Activated T-helper 1 cell treated with anti-CD3 and anti-CD28 coated beads, Interleukin-12 subunit alpha, Interleukin-12 subunit beta, Interleukin-2, Interleukin-4 antibody, amounts not matched to agents 30 ng/mL and 10 ng/mL and 1 ng/mL, durations not matched to agents 14 hours and 24 hours and 36 hours (primary cell): ENCODE results near the gene ATG13. TPM values are rescaled to one million over a fixed set of nuclear protein-coding genes. Genes with fewer than 3 reads are reported as not detected.
A peak's percentile ranks its signal among the peaks of the same experiment; 100 is the strongest.

Source experiments
- DNase-seq: peaks from one replicate; pipeline ENCODE4 v3.0.0; 2021; ENCODE audit warnings: low spot score
- H3K27ac Mint-ChIP-seq: one replicate; pipeline ENCODE4 v1.8.0; 2021; ENCODE audit warnings: mild to moderate bottlenecking, mixed read lengths
- H3K27me3 Mint-ChIP-seq: one replicate; pipeline ENCODE4 v1.8.0; 2022; ENCODE audit warnings: mild to moderate bottlenecking, moderate library complexity, mixed read lengths; ENCODE audit not compliant: insufficient read depth
- H3K36me3 Mint-ChIP-seq: one replicate; pipeline ENCODE4 v1.8.0; 2021; ENCODE audit warnings: low read depth, mixed read lengths
- H3K4me1 Mint-ChIP-seq: one replicate; pipeline ENCODE4 v1.8.0; 2021; ENCODE audit warnings: low read depth, mixed read lengths
- H3K4me3 Mint-ChIP-seq: one replicate; pipeline ENCODE4 v1.8.0; 2021; ENCODE audit warnings: mild to moderate bottlenecking, moderate library complexity, mixed read lengths
- H3K9me3 Mint-ChIP-seq: one replicate; pipeline ENCODE4 v1.8.0; 2021; ENCODE audit warnings: mixed read lengths
- intact Hi-C: fragments of 100-400 bp; cut with micrococcal nuclease; formaldehyde crosslinking; loops from one replicate; pipeline ENCODE4 v1.15.1; 2024
- total RNA-seq: library from RNA; stranded (reverse); gene quantifications from 2 replicates; pipeline ENCODE4 v1.2.3, GENCODE V29; 2022

ATG13 gene
- total RNA-seq, 1 donor from 2014 or later, result 73.8 TPM

GRCh38 chr11:46615756-46616155 lies 1.6 kb upstream of the ATG13 start:
- peaks cover 4% of the 10 kb centered on the region for H3K36me3 Mint-ChIP-seq
- DNase-seq, result no peak
- intact Hi-C loops, result loop anchor here (2.0 to 5.0 kb wide), 11 partner anchors 61 to 1027 kb away; partner anchors contain the start of genes CRY2, DDB2, DGKZ and MTCH2
- H3K27ac Mint-ChIP-seq, result no peak overlapping the region
- no peaks in the 10 kb centered on the region for H3K27me3 Mint-ChIP-seq
- peaks cover 34% of the 10 kb centered on the region for H3K4me1 Mint-ChIP-seq
- H3K9me3 Mint-ChIP-seq, result no peaks in the 10 kb centered on the region
- H3K4me3 Mint-ChIP-seq, result peak overlapping the region; percentile 89

GRCh38 chr11:46616551-46617133 lies 711 bp upstream of the ATG13 start:
- DNase-seq, result no peak
- H3K27ac Mint-ChIP-seq, result peak overlapping the region; percentile 100
- H3K27me3 Mint-ChIP-seq, result no peaks in the 10 kb centered on the region
- peaks cover 8% of the 10 kb centered on the region for H3K36me3 Mint-ChIP-seq
- no peaks in the 10 kb centered on the region for H3K9me3 Mint-ChIP-seq
- H3K4me1 Mint-ChIP-seq, result peaks cover 43% of the 10 kb centered on the region
- intact Hi-C loops, result loop anchor here (1.0 to 5.0 kb wide), 15 partner anchors 22 to 1026 kb away; partner anchors contain the start of genes AMBRA1, ARHGAP1, CKAP5 and CRY2
- H3K4me3 Mint-ChIP-seq, result peak overlapping the region; percentile 89

DNA sequence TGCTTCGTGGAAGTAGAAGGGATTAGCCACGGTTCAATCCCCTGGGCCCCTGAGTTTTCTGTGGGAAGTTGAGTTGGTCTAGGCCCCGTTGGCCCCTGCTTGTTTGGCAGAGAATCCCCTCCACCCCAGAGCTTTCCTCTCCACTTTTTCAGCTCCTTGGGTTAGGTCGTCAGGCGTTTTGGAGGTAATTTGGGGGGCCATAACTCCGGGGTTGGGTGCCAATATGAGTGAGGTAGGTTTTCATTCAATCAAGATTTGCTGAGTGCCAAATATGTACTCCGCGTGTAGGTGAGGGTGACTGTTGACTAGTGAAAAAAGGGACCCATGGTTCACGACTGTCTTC lies 590 bp downstream of the ATG13 start:
- Mint-ChIP-seq H3K27me3 (no peaks in the 10 kb centered on the region), H3K4me3 (peak overlapping the region; percentile 89), H3K4me1 (peaks cover 46% of the 10 kb centered on the region), H3K36me3 (peaks cover 13% of the 10 kb centered on the region), H3K27ac (peak overlapping the region; percentile 100), H3K9me3 (no peaks in the 10 kb centered on the region)
- no peak for DNase-seq
- intact Hi-C loops, result loop anchor here (1.0 to 5.0 kb wide), 15 partner anchors 24 to 1024 kb away; partner anchors contain the start of genes AMBRA1, ARHGAP1, CKAP5 and CRY2

DNA sequence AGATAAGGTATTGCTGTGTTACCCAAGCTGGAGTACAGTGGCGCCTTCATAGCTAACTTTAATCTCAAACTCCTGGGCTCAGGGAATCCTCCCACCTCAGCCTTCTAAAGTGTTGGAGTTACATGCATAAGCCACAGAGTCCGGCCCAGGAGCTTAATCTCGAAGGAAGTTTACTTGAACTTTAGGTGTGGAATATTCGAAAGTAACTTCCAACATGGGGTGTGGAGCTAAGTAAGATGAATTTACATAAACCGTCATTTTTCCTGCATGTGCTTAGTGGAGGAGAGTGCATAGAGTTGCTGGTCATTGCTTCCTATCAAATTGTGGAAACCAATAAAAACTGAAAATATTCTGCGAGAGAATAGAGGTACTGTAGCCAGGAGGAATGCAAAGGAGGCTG lies 1.5 kb downstream of the ATG13 start:
- no peaks in the 10 kb centered on the region for H3K27me3 Mint-ChIP-seq
- H3K27ac Mint-ChIP-seq, result peak overlapping the region; percentile 59
- peaks cover 46% of the 10 kb centered on the region for H3K4me1 Mint-ChIP-seq

DNA sequence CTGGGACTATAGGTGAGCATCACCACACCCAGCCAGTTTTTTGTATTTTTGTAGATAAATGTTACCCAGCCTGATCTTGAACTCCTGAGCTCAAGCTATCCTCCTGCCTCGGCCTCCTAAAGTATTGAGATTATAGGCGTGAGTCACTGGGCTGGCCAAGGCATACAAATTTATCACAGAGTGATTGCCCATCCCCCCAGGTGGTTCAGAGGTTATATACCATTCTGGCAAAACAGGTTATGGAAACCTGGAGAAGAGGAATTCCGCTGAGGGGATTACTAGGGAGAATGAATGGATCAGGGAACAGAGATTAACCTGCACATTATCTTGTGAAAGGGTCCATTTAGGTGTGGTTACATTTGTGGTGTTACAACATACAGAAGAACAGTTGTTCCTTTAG lies 8.1 kb downstream of the ATG13 start:
- peaks cover 20% of the 10 kb centered on the region for H3K36me3 Mint-ChIP-seq
- H3K9me3 Mint-ChIP-seq, result no peaks in the 10 kb centered on the region
- H3K4me3 Mint-ChIP-seq, result no peak overlapping the region
- no peaks in the 10 kb centered on the region for H3K27me3 Mint-ChIP-seq
- H3K27ac Mint-ChIP-seq, result no peak overlapping the region
- DNase-seq, result no peak
- intact Hi-C loops, result no loop called here
- peaks cover 15% of the 10 kb centered on the region for H3K4me1 Mint-ChIP-seq

More for the DNA sequence above, 1.5 kb downstream of the ATG13 start:
- no peak for DNase-seq
- intact Hi-C loops, result loop anchor here (5.0 kb wide), 6 partner anchors 127 to 1023 kb away; partner anchors contain the start of genes CRY2, MTCH2 and PHF21A
- Mint-ChIP-seq H3K4me3 (peak overlapping the region; percentile 54), H3K36me3 (peaks cover 13% of the 10 kb centered on the region), H3K9me3 (no peaks in the 10 kb centered on the region)

- no peak overlapping the region for H3K4me3 Mint-ChIP-seq
- H3K36me3 Mint-ChIP-seq, result peaks cover 11% of the 10 kb centered on the region
- no peaks in the 10 kb centered on the region for H3K9me3 Mint-ChIP-seq
- no peak for DNase-seq
- H3K27me3 Mint-ChIP-seq, result no peaks in the 10 kb centered on the region
- no peak overlapping the region for H3K27ac Mint-ChIP-seq
- intact Hi-C loops, result no loop called here
- H3K4me1 Mint-ChIP-seq, result peaks cover 5% of the 10 kb centered on the region
These were observed 11.6 kb downstream of the ATG13 start for GRCh38 chr11:46628961-46629360.

GRCh38 chr11:46630237-46630636 lies 12.9 kb downstream of the ATG13 start:
- intact Hi-C loops, result no loop called here
- peaks cover 5% of the 10 kb centered on the region for H3K4me1 Mint-ChIP-seq
- DNase-seq, result no peak
- peaks cover 11% of the 10 kb centered on the region for H3K36me3 Mint-ChIP-seq
- no peak overlapping the region for H3K4me3 Mint-ChIP-seq
- H3K9me3 Mint-ChIP-seq, result no peaks in the 10 kb centered on the region
- peaks cover 2% of the 10 kb centered on the region for H3K27me3 Mint-ChIP-seq
- no peak overlapping the region for H3K27ac Mint-ChIP-seq

- Mint-ChIP-seq H3K9me3 (no peaks in the 10 kb centered on the region), H3K27me3 (peaks cover 2% of the 10 kb centered on the region), H3K4me1 (peaks cover 5% of the 10 kb centered on the region), H3K27ac (no peak overlapping the region), H3K4me3 (no peak overlapping the region), H3K36me3 (peaks cover 6% of the 10 kb centered on the region)
- intact Hi-C loops, result no loop called here
- DNase-seq, result no peak
These were observed 14.3 kb downstream of the ATG13 start for GRCh38 chr11:46631676-46632075.

DNA sequence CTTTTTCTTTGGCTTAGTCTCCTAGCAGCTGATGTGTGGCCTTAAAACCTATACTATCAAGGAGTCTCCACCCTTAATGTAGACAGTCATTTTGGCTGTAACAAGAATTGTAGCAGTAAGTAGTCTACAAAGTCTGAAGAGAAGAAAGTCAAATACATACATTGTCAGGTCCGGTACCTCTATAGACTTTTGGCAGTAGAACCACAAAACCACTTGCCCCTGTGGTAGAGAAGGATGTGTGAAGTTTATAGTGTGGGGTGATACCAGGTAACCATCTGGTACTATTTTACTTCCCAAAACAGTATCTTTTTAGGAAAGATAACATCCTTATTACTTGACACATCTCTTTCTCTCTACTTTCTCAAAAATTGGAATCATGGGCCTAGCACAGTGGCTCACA lies 15.1 kb downstream of the ATG13 start:
- Mint-ChIP-seq H3K4me3 (no peak overlapping the region), H3K27me3 (peaks cover 2% of the 10 kb centered on the region), H3K27ac (no peak overlapping the region), H3K9me3 (no peaks in the 10 kb centered on the region), H3K36me3 (peaks cover 7% of the 10 kb centered on the region), H3K4me1 (peaks cover 5% of the 10 kb centered on the region)
- no peak for DNase-seq
- intact Hi-C loops, result no loop called here

GRCh38 chr11:46633291-46634217 lies 16.2 kb downstream of the ATG13 start:
- no peak overlapping the region for H3K4me3 Mint-ChIP-seq

DNA sequence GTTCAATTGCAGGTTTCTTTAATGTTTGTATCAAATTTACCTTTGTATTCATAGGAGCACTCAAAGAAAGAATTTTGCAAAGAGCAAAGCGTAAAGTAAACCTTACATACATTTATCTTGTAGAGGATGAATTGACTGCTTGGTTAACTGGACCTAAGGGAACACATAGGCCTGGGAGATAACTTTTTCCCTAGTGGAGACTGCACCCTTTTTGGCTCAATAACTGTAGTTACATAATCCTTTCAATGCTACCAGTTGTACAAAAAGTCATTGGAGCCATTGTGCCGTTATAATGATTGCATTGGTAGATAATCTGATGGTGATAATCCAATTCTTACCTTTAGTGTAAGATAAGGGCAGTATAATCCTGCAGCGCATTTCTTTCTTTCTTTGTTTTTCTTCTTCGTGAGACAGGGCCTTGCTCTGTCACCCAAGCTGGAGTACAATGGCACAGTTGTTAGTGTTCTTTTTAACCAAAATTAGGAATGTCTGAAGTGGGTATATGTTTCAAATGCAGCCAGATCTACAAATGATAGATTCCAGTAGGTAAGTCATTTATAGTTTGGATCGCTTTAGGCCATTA lies 18.3 kb downstream of the ATG13 start:
- peaks cover 6% of the 10 kb centered on the region for H3K9me3 Mint-ChIP-seq
- H3K27me3 Mint-ChIP-seq, result peaks cover 2% of the 10 kb centered on the region
- H3K27ac Mint-ChIP-seq, result no peak overlapping the region
- DNase-seq, result no peak
- H3K4me3 Mint-ChIP-seq, result no peak overlapping the region
- H3K4me1 Mint-ChIP-seq, result peaks cover 22% of the 10 kb centered on the region
- peaks cover 17% of the 10 kb centered on the region for H3K36me3 Mint-ChIP-seq
- intact Hi-C loops, result no loop called here

More at GRCh38 chr11:46633291-46634217, 16.2 kb downstream of the ATG13 start:
- no peak for DNase-seq
- no peak overlapping the region for H3K27ac Mint-ChIP-seq
- H3K36me3 Mint-ChIP-seq, result peaks cover 11% of the 10 kb centered on the region
- H3K27me3 Mint-ChIP-seq, result peaks cover 2% of the 10 kb centered on the region
- H3K4me1 Mint-ChIP-seq, result peaks cover 9% of the 10 kb centered on the region
- no peaks in the 10 kb centered on the region for H3K9me3 Mint-ChIP-seq
- intact Hi-C loops, result no loop called here

- peaks cover 17% of the 10 kb centered on the region for H3K4me1 Mint-ChIP-seq
- peaks cover 6% of the 10 kb centered on the region for H3K9me3 Mint-ChIP-seq
- intact Hi-C loops, result no loop called here
- peaks cover 19% of the 10 kb centered on the region for H3K36me3 Mint-ChIP-seq
- H3K27me3 Mint-ChIP-seq, result peaks cover 2% of the 10 kb centered on the region
- no peak overlapping the region for H3K4me3 Mint-ChIP-seq
- H3K27ac Mint-ChIP-seq, result no peak overlapping the region
- DNase-seq, result no peak
These were observed 20.2 kb downstream of the ATG13 start for GRCh38 chr11:46637546-46637945.
